Stimulated activated CD4-positive, alpha-beta T cell treated with anti-CD3 and anti-CD28 coated beads, Interleukin-2, amount 100 ng/mL, for 48 hours (primary cell): ENCODE data around the gene SSPN.

Experiments
- DNase-seq, 2 donors: peaks; one replicate each; pipeline ENCODE4 v3.0.0-alpha.2; 2020

The SSPN gene, protein sequence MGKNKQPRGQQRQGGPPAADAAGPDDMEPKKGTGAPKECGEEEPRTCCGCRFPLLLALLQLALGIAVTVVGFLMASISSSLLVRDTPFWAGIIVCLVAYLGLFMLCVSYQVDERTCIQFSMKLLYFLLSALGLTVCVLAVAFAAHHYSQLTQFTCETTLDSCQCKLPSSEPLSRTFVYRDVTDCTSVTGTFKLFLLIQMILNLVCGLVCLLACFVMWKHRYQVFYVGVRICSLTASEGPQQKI

DNA sequence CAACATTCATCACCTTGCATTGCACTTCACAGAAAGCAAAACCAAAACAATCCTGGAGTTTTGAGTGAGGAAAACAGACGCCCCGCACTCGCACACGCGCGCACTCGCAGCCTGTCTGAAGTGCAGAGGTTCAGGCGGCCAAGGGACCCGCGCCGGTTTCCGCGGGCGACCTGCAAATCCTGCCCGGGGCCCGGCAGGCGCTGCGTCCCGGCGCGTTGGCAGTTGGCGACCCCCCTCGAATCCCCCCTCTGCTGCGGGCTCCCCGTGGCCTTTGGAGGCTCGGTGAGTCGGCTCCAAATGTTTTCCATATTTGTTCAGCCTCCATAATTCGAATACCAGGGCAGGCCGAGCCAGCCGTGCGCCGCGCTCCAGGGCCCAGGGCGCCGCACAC is at the start of gene SSPN:
Gene SSPN (plus strand): TSS at position 324 of the 391 bp plus-strand sequence. CDS start 100 bp downstream, outside the sequence.
- DNase-seq = no peak

DNA sequence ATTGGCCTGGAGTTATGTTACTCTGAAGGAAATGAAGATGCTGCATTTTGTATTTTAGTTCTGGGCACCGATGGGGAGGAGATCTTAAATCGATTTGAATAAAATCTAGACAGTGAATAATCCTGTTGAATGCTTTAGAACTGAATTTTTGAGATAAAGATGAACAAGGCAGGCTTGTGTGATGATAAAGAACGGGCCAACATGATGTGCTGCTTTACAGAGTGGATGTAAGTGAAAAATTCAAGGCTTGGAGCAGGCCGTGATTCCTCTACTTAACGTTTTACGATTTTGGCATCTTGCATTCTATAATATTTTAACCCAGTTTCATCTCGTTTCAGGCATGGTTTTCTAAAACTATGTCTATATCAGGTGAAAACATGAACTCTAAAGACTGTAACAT is 47.1 kb upstream of the SSPN start:
- DNase-seq = no peak

DNA sequence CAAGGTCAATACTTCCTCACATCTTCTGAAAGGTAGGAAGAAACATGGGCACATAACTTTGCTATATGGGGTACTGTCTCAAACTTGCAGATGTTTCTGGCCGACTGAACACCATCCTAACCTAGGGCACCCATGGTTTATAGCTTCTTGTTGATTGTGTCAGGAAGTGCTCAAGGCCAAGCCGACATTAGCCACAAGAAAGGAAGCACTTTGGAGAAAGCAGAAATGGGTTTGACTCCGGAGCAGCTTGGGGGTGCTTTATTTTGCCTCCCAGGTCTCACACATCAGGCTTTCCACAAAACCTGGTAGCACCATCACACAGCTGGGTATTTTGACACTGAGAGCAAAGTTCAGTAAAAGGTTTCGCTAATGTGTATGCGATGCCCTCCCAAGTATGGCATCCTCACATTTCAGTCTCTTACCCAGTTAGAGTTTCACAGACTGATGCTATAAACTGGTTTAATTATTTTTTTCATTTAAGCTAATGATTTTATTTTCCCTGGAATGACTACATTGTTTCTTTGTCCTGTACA is 45.3 kb upstream of the SSPN start:
- DNase-seq = no peak

DNA sequence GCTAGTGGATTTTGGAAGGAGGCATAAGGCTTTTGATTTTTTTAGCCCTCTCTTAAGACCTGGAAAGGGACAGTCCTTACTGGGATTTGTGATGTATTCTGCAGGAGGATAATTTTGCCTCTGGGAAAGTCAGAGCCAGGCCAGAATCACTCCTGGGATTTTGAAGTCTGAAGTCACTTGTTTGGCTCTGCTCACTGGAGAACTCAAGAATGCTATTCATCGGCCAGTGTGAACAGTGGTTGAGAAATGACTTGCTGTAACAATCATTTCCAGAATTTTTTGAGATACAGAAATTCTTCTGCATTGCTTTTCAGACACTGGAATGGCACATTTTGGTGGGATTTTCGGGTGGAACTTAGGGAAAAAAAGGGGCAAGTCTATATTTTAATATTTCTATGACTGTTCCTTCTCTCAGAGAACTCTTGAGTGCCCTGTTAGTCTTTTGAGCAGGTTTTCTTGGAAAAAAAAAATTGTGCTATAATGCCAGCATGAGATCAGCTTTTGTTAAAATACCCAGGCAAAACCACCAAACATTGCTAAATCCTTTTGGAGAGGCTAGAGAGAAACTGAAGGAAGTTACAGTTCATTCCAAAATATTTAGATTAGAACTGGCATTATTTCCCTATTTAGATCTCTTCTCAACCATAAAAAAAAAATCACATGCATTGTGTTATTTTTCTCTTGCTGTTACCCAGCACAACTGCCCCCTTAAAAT is 44.5 kb upstream of the SSPN start:
- DNase-seq = no peak

DNA sequence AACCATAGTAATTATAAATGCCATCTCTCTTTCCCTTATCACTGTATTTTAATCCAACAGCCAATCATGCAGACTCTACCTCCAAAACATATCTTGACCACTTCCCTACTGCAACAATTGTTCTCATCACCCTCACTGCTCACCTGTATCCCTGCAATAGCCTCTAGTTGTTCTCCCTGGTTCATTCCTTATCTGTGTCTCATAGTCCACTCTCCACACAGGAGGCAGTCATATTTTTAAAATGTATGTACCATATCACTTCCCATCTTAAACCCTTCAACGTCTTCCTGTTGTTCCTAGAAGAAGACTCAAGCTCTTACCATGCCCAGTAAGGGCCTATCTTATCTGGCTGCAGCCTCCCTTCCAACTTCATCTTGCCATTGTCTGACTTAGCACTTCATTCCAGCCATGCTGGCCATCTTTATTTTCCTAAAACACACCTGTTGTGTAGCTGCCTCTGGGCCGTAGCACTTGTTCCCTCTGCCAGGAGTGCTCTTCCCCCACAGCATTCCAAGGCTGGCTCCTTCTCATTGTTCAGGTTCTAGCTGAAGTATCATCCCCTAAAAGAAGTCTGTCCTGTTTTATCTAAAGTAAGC is 42.8 kb upstream of the SSPN start:
- DNase-seq = no peak

DNA sequence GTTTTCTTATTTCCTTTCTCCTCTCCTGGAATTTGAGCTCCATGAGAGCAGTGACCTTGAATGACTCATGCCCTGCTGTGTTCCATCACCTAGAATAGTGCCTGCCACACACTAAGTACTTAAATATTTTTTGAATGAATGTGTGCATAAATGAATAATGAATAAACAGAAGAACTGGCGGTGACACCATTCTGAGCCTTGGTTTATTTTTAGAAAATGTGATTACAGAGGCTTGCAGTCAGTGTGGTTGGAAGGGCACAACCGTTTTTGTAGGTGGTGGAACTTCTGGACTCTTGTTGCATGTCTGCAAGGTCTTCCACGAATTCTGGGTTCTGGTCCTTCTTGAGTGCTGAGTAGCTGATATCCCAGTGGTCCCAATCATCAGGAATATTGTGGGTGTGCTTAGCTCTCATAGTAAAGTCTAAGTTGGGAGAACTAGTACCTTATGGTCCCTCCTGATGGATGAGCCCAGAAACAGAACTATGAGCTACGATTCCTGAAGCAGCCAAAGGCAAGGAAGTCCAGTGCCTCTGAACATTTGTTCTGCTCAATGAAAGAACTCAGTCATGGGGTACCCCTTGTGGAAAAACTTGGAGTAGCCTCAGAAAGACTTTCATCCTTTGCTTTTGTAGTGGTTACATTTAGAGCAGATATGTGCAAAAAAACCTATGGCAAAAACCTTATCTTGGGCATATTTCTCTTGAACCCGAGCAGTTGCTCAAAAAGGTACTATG is 41.8 kb upstream of the SSPN start:
- DNase-seq = no peak

DNA sequence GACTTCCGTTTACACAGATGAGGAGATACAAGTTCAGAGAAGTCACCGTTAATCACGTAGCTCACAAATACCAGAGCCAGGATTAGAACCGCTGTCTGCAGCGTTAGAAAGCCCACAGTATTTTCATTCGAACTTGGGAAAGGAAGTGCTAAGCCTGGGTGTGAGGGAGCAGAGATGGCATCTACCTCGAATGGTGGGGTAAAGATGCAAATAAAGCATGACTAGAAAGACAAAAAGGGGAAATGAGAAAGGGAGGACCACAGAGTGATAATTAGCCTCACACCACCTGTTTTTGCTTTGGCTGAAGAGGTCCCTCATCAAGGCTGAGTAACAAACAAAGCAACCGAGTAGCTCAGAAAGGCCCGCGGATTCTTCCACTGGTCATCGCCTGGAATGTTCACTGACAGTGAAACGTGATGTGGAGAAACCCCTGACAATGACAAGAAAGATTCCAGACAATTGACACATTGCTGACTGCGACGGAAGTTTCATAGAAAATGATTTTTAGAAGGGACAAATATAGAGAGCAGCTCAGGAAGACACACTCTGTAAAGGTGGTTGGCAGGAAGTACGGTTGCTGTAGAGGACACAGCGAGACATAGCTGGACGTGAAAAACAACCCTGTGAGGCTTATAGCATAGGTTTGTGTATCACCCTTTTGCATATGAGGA is 39.0 kb upstream of the SSPN start:
- DNase-seq = no peak

DNA sequence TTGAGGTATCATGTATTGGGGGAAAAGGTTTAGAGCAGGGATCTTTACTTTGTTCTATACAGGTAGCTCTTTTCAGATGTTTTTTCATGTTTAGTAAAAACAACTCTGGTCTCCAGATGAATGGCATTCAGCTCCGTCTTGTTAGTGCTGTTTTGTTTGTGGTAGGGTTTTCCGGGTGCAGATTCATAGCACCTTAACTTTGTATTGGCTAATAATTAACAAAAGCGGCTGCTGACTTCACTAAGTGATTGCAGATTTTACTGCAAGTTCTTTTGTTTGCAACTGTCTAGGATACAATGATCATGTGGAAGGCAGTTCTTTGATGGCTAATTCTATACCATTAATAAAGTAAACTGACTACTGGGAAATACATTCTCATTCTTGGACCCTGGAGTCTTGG is 38.4 kb upstream of the SSPN start:
- DNase-seq = no peak

DNA sequence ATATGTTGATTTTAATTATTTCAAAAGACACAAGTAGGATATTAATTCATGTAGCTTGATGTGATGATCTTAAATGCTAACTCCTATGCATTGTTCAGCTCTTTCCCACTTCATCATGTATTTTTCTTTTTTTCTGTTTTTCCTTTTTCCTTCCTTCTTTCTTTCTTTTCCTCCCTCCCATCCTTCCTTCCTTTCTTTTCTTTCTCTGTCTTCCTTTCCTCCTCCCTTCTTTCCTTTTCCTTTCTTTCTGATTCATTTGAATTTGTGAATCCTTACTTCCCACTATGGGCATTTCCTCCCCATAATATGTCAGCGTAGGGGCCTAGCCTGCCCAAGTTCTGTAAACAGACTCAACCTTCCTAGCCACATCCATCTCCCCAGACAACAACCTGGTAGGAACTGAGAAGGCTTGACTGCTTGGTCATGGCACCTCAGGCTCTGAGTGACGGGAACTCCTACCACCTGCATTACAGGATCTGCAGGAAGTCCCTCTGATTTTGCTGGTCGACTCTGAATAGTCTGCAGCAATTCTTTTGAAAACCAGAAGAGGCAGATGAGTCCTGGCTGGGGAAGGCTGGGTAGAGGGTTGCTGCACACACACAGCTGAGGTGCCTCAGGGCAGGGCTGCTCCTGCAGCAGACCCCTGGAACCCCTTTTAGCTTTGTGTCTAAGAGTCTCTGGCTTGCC is 37.2 kb upstream of the SSPN start:
- DNase-seq = no peak

DNA sequence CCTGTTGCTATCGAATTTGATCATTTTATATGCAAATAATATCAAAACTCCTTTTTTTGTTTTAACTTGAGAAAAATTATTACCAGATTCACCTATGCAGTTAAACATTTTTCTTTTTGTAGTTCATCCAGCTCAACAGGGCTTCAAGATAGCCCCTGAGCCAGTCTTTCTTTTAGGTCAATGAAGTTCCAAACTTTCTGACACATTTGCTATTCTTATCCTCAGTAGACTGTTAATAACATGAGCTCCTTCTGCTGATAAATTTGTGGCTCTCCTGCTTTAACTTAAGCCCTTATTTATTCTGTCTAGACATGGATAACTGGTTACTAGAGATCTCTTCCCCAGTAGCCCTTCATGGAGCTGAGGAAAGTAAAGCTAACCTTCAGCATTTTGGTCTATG is 33.2 kb upstream of the SSPN start:
- no peak for DNase-seq

DNA sequence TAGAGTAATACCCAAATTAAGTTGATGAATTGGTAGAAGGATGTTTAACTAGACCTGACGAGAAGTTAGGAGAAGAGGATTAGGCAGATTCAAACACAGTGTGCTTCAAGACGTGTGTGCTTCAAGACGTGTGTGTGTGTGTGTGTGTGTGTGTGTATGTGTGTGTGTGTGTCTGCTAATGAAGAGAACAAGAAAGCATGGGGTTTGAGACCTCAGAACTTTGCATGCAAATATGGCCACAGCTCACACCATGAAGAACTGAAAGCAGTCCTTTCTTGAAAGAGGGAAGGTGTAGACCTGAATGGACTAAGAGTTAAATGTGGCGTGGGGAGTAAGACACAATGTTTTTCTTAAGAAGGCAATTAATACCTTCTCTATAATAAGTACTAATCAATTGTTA is 32.5 kb upstream of the SSPN start:
- DNase-seq = no peak

DNA sequence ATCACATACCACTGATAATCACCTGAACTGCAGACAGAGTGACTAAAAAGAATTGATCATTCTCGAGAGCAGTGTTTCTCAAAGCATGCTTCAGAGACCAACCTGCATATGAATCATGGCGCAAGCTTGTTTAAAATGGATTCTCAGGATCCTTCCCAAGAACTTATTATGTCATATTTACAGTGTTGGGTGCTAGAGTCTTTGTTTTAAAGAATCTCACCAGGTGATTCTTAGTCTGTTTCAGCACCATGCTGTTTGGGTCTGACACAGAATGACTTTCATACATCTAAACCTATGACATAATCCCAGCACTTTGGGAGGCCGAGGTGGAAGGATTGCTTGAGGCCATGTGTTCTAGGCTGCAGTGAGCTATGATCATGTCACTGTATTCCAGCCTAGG is 31.3 kb upstream of the SSPN start:
- no peak for DNase-seq

DNA sequence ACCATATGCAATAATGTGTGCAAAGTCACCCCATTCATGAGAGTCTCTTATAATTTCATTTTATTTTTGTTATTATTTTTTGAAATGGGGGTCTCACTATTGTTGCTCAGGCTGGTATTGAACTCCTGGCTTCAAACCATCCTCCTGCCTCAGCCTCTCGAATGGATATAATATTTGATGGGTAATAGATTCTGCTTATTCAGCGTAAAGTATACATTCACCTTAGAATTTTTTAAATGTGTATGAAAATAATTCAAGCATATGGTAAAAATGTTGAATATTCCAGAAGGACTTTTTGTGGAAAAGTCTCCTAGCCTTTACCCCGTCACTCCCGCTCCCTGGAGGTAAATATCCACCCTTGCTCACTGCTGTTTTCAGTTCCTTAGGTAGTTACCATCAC is 23.4 kb upstream of the SSPN start:
- DNase-seq = no peak

DNA sequence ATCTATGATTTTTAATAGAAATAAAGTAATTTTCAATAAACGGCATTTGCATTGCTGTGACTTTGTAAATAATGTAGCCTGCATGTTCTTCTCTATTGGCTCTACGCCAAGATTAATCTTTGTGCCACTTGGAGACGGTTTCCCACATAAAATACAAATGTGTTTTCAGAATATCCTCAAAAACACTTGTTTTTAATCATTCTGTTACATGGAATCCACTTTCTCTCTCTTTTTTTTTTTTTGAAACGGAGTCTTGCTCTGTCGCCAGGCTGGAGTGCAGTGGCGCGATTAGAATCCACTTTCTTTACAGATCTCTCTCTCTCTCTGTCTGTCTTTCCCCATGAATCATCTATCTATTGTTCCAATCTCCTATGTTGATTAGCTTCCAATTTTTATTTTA is 22.8 kb upstream of the SSPN start:
- no peak for DNase-seq

DNA sequence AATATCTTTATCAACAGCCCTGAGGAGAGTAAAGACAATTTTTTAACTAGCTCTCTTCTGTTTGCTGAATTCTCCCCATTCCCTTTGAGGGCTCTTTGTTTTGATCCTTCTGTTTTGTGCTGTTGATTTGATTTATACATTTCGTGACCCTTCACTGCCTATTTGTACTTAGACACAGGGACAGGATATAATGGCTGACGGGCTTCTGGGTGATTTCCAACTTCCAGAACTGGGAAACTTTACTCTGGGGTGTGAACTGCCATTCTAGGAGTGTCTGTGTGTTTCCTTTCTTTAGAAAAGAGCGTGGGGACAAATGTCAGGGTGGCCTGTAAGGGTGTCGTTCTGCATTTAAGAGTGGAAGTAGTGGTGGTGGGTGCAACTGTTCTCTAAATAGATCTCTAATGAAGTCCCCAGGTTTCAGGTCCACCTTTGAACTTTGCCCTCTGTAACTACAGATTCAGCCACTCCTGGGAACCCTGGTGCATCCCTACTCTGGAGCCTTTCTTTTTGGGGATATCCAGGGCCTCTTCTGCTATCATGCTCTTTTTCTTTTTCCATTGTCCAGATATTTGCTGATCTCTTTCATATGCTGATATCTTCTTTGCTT is 22.3 kb upstream of the SSPN start:
- DNase-seq = no peak

DNA sequence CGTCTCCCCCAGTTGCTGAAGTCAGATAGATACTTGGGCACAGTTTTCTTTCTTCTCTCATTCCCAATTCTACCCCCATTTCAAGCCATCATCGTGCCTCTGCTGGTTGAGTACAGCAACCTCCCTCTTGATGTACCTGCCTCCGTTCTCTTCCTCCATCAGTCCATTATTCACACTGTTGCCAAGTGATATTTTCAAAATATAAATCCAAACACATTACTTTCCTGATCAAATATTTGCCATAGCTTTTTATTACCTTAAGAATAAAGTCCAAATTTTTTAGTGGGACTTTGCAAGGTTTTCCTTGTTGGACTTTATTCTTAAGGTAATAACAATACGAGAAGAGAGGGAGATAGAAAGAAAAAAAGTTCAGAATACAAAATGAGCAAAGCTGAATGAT is 18.6 kb upstream of the SSPN start:
- no peak for DNase-seq

DNA sequence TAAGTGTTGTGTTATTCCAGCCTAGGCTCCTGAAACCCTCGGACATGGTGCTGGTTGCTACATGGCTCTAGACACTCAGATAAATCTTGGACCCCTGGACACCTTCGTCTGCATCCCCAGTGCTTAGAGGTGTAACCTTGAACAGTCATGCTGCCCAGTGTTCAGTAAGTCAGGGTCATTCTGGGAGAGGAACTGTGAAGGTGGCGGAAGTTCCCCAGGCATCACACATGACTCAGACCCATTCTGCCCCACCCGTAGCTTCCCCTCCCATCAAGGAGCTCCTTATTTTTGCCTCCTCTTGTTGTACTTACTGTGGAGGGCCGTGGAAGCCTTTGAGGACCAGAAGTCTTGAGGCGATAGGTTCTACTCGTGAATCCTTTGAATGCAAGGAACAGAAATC is 18.1 kb upstream of the SSPN start:
- DNase-seq = no peak

DNA sequence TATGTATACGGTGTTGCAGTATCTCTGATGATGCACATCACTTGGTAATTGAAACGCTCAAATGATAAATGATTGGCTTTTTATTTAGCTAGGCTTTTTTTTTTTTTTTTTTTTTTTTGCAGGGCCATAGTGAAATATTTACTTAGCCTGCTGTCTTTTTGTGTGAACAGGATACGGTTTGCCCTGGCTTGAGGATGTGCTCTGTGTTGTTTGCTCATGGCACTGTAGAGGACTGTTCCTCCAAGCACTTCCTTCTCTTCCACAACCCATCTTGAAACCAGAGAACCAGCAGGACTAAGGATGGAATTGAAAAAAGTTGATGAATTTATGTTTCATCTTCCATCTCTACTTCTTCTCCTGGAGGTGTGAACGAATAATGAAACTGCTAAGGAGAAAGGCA is 15.5 kb upstream of the SSPN start:
- DNase-seq = no peak

DNA sequence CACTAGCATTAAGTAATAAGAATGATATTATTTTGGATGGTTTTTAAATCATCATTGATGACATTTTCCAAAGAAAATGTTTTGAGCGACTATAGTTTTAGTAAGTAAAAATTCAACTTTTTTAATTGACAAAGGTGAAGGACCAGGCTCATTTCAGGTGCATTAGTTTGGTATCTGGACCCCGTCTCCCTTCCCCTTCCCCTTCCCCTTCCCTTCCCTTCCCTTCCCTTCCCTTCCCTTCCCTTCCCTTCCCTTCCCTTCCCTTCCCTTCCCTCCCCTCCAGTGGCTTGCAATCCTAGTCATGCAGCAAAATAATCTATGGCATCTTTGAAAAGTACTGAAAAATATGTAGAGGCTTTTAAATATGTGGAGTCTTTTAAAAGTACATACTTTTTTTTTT is 13.0 kb upstream of the SSPN start:
- DNase-seq = no peak

DNA sequence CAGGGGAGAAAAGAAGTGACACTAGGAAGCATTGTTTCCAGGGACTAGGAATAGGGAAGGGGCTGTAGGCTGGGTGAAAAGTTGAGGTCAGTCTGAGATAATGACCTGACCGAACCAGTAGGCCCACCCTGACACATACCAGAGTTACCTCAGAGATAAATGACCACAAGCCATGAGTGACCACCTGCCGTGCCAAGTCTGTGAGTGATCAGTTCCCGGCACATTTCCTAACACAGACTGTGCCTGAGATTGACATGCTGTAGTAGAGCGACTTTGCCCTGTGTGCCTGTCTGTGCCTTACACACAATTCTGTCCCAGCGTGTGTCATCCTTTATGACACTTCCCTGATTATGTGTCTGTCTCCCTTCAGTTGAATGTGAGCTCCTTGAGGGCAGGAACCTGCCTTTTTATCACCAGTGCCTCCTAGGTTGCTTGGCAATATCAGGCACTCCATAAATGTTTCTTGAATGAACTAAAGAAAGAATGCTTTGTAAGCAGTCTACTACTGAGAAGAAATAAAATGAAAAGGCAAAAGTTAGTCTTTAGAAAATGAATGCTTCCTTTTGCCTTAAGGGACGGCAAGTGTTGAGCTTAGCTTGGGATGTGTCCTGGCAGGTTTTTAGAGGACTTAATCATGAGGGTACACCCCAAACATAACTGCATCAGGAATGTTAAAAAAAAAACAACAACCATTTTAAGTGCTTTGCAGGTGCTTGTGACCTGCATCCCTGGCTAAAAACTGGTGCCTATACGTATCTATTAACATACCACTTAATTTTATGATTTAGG is 9.6 kb upstream of the SSPN start:
- no peak for DNase-seq
